HG03558 (cell line): Measurements from ENCODE around the gene FAM50B.

Experiments used
- ATAC-seq: cut with Tn5 transposase; IDR thresholded peaks from one replicate; pipeline ENCODE4 v1.9.1; 2021; ENCODE audit warnings: moderate number of reproducible peaks; ENCODE audit not compliant: unreplicated experiment; ENCODE audit errors: extremely low read depth

FAM50B gene, protein sequence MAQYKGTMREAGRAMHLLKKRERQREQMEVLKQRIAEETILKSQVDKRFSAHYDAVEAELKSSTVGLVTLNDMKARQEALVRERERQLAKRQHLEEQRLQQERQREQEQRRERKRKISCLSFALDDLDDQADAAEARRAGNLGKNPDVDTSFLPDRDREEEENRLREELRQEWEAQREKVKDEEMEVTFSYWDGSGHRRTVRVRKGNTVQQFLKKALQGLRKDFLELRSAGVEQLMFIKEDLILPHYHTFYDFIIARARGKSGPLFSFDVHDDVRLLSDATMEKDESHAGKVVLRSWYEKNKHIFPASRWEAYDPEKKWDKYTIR

DNA sequence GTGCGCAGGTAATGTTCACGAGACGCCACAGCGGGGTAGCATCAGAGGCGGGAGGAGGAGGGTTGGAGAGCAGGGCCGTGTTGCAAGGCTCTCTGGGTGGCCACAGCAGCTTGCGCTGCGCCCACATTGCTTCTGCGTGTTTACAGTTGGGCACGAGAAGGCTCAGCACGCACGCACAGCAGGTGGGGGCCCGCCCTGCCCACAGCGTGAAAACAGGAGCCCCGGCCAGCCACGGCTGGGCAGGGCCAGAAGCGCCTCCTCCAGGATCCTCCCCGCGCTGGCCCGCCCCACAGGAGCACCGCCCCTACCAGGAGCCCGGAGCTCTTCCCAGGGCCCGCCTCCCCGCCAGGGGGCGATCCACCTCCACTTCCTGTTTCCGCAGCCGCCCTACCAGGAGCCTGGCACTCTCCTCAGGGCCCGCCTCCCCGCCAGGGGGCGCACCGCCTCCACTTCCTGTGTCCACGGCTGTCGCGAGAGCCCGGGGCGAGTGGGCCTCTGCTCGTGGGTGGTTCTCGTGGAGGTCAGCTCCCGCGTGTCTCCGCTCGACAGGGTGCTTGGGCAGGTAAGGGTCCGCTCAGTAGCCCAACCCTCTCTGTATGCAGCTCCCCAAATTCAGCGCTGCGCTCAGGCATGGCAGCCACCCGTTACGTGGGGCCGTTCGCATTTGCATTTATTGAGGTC, at the start of gene FAM50B:
TSS of gene FAM50B (plus strand) at position 449 of the 681 bp plus-strand sequence. CDS start 439 bp downstream, outside the sequence.
- peak; percentile 85 for ATAC-seq

DNA sequence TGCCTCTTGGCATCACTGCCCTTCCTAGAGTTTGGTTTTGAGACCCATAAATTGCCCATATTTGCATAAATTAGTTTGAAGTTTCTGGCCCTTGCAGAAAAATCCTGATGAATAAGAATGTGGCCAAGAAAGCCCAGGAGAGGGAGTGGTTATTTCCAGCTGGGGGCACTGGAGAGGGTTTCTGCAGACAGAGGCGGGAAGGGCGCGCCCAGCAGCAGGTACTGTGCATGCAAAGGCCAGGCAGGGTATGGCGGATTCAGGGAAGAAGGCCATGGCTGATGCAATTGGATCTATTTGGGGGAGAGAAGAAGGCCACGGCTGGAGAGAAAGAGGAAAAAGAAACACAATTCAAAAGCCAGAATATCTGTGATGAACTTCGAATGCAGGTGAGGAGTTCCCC, 49.5 kb upstream of the FAM50B start:
- no peak for ATAC-seq

DNA sequence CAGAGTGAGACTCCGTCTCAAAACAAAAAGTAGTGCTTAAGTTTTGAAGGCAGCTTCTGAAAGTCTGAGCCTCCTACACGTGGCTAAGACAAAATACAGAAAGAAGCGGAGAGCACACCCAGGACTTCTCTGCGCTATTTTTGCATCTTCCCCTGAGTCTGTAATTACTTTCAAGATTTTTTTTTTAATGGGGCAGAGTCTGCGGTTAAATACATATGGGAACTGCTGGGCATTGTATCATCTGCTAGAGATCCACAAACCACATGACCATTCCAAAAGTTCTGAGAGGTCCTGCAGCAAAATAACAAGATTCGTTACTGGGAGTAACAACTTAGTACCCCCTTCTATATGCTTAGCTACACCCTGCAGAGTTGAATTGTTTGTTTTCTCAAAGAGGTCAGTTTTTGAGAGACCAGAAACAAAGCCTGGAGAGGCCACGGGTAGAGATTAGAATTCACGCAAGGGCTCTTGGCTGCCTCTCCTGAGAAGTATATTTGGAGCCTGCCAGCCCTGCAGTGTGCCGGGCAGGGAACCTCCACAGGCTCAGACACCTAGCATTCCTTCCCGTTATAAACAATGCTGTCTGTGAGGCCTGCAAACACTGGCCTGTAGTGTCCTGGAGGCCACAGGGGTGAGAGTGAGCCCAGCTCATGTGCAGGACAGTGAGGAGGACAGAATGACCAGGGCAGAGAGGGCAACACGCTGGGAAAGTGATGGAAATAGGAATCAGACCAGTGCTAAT, 48.2 kb upstream of the FAM50B start:
- no peak for ATAC-seq

DNA sequence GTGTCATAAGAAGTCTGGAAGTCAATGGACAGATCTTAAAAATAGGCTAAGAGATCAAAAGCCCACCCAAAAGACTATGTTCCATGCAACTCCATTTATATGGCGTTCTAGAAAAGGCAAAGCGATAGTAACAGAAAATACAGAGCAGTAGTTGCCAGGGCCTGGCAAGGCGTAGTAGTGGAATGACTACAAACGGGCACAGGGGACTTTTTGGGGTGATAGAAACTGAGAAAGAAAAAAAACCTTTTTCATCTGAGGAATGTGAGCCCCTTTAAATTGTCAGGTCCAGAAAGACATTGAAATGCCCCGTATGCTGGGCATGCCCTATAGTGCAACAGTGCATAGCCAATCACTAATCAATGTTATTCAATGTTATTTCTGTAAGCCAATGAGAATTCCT, 47.2 kb upstream of the FAM50B start:
- ATAC-seq = no peak

DNA sequence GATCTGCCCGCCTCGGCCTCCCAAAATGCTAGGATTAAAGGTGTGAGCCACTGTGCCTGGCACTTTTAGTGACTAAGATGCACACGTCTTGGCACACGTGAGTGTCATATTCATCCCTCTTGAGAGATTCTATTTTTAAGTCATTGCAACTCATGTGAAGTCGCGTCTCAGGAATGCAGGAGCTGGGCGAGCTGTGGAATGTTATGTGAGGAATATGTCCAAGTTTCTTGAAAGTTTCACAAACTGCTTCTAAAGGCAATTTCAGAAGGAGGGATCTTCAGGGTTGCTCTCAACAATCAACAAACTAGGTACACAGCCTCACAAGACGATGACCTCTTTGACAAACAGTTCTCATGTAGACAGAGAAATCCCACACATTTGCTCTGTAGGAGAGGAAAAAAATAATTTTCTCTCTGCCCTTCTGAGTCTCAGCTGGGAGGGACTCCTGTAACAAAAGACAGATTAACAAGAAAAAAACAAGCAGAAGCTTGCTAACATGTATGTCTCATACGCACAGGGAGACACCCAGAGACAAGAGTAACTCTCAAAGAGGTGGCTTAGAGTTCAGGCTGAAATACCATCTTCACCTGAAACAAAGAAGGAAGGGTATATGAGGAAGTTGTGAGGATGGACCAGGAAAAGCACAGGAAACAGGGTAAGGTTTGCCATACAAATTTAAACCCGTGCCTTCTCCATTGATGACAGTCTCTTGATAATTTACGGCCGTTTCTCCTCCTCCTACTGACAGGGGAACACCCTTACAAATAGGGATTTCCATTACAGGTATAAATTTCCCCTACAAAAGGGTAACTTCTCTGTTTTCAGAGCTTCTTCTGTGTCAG, 45.3 kb upstream of the FAM50B start:
- ATAC-seq = peak; percentile 46

DNA sequence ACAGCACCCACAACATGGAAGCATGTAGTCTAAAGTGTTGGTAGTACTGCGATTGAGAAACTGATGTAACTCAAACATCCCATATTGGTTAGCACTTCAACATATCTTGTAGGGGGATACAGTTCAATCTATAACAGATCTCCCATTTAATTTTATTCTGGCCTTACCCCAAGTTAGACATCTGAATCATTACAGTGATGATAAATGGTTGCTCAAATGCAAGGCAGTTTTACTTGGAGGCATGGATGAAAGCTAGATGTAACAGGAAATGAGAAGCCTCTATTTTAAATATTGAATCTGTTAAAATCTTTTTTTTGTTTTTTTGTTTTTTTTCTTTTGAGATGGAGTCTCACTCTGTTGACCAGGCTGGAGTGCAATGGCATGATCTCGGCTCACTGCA, 44.2 kb upstream of the FAM50B start:
- no peak for ATAC-seq

DNA sequence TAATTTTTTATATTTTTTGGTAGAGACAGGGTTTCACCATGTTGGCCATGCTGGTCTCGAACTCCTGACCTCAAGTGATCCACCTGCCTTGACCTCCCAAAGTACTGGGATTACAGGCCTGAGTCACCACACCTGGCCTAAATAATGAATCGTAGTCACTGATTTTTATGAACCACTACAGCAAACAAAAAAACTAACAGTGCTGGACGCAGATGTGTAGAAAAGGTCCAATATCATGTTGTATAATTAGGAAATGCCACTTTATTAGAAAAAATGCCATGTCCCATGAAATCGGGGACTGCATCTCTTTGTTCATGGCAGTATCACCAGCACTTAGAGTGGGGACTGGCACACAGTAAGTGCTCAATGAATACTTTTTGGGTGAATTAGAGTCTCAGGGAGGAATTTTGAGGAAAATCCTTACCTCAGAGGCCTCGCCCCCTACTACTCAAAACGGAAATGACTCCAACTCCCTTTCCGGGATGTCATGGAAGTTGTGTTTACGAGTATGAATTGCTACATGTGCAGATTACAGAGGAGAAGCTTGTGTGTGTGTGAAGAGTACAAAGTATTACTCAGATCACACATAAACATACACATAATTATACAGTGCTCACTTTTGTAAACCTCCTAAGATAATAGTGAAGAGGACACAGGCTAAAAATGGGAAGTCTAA, 43.6 kb upstream of the FAM50B start:
- no peak for ATAC-seq

DNA sequence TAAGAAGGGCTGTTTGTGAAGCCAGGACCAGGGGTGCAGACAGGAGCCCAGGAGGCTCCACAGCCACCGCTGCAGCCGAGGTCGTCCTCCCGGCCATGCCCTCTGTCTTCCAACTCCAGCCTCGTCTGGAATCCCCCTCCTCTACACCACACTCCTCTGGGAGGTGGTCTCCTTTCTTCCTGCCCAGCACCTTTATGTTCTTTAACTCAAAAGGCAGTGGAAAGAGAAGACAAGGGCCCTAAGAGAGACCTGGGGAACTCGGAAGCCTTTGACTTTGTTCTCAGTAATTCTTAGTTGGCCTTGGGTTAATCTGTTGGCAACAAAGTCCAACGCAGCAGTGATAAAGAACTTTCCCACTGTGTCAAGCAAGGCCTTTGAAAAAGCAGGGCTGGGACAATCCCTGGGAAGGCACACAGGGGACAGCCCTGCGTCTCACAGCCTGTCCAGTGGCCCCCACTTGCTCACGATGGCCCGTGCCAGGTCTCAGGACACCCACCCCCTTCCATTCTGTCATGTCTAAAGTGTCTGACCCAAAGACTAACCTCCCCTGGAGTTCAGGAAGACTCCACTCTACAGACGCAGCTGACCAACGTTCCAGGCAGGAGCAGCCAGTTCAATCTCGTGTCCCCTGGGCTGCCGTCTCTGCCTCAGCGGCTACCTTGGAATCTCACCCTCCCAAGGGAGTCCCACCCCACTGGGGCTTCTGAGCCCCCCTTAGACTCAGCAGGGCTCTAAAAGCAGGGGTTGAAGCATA, 42.8 kb upstream of the FAM50B start:
- no peak for ATAC-seq

DNA sequence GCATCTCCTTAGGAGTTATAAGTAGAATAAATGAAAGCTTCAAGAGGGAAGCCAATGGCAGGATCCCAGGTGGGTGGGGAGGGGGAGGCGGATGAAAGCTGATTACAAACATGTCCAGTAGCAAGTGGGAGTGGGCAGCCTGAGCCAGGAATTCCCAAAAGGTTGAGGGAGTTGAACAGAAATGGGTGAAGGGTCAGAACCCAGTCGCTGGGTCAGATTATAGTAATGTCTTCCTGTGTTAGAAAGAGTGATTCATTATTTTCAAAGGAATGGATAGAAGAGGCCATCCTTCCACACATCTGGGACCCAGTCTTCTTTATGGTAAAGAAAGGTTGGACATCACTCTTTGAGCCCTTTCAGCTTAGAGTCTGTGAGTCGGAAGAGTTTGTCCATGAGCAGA, 41.0 kb upstream of the FAM50B start:
- no peak for ATAC-seq

DNA sequence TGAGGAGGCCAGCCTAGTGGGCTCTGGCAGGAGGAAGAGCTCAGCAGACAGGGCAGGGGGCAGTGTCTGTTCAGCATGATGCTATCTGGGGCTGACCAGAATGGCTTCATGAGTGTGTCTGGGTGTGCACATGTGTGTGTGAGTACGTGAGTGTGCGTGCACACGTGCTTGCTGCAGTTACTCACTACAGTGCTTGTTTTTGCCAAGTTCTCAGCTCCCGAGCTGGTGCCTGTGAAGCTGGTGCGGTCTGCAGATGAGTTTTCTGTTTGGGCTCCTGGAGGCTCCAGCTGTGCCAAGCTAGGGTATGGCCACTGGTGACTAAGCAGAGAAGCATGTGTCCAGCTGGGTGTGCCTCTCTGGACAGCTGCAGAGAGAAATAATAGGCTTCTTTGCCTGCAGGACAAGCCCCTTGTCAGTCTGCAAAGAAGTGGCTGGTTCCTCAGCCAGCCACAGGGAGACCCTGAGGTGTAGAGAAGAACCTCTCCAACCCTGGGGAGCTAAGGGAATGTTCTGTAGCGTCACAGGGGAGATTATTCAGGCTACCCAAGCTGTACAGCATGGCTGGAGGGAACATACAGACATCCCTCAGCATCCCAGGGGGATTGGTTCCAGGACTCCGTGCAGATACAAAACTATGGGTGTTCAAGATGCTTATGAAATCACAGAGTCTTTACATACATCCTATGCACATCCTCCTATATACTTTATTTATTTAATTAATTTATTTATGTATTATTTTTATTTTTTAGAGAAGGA, 40.2 kb upstream of the FAM50B start:
- no peak for ATAC-seq

DNA sequence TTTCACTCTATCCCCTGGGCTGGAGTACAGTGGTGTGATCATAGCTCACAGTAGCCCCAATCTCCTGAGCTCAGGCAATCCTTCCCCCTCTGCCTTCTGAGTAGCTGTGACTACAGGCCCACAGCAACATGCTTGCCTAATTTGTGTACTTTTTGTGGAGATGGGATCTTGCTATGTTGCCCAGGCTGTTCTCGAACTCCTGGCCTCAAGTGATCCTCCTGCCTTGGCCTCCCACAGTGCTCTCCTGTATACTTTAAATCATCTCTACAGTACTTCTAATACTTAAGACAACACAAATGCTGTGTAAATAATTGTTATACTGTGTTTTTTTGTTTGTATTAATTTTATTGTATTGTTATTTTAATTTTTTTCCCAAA, 39.7 kb upstream of the FAM50B start:
- ATAC-seq = no peak

DNA sequence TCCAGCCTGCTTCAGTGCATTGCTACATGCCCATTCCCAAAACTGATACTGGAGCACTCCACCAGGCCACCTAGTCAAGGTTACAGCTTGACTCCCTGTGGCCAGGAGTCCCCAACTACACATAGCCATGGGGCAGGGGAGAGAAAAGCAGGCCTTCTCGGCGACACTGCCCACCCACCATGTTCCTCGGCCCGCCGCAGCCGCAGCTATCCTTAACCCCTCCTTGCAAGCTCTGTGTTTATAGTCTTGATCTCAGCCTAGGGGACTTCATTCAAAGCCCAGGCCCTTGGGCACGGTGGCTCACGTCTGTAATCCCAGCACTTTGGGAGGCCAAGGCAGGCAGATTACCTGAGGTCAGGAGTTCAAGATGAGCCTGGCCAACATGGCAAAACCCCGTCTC, 39.2 kb upstream of the FAM50B start:
- no peak for ATAC-seq

DNA sequence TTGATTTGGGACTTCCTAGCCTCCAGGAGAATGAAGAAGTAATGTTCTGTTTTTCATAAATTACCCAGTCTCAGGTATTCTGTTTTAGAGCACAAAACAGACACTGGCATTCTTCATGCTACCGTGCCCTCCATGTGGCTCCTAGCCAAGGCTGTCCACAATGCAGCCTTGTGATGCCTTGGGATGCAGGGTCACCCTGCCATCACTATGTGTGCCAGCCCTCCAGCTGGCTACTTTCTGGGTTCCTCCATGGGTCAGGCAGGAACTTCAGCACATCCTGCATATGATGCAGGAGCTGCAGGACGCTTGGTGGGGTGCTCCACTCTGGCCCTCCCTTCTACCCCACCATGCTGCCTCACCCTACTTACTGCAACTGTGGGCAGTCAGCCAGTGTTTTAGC, 38.0 kb upstream of the FAM50B start:
- no peak for ATAC-seq

DNA sequence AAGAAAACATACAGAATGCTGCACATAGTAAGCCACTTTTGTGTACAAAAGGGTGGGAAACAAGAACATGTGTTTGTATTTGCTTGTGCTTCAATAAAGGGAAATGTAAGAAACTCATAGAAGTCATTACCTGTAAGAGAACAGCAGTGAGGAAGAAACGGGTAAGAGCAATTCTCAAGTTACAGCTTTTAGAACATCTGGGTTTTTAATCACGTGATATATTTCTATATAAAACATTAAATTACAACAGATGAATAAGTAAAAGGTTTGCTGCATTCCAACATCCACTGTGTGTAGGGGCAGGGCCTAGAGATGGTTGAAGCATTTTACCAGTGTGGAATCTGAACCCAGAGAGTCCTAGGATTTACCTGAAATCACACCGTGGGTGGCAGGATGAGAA, 36.6 kb upstream of the FAM50B start:
- ATAC-seq = no peak

DNA sequence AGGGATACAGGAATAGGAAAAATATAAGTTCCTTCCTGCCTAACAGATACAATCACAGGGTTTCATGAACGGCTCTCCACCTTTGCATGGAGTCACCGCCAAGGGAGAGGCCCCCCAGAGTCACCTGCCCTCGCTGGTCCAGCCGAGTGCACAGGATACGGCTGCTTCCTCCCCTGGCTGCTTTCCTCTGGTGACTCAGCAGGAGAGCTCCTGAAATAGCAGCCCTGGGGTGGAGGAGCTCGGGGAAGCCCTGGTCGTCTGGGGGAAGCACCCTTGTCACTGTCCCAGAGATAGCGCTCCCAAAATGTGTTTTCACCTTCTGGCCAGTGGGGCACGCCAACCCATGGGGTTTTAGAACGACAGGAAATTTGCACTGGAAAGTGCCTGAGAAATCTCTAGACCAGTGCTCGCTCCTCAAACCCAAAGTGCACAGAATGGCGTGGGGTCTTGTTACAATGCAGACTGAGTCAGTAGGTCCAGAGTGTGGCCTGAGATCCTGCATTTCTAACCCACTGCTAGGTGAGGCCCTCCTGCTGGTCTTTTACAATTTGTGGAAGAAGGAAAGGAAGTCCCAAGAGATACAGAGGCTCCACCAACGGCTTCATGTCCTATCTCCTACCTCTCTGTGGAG, 35.9 kb upstream of the FAM50B start:
- peak; percentile 40 for ATAC-seq

DNA sequence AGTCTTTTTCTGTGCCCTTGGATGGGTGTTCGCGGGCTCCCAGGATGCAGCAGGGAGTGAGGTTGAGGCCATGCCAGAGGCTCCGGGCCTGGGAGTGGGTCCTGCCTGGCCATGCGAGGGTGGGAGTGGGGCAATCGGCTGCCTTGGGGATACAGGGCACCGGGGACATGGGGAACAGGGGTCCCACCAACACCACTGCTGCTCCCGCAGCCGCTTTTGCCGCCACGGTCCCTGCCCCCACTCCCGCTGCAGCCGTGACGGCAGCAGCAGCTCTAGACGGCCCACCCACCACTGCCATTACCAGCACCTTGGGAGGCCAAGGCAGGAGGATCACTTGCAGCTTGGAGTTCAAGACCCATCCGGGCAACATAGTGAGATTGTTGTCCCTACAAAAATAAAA, 35.3 kb upstream of the FAM50B start:
- ATAC-seq = no peak

DNA sequence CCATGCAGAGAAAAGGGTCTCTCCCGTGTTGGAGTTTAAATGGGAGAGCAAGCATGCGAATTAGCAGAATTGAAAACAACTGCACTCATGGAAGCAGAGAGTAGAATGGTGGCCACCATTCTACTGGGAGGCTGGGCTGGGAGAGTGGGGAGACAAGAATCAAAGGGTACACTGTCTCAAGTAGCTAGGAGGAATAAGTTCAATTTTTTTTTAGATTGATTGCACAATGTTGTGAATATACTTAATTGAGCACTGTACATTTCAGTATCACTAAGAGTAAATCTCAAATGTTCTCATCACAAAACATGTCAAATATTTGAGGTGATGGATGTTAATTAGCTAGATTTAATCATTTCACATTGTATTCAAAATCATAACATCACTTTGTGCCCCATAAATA, 34.6 kb upstream of the FAM50B start:
- no peak for ATAC-seq

DNA sequence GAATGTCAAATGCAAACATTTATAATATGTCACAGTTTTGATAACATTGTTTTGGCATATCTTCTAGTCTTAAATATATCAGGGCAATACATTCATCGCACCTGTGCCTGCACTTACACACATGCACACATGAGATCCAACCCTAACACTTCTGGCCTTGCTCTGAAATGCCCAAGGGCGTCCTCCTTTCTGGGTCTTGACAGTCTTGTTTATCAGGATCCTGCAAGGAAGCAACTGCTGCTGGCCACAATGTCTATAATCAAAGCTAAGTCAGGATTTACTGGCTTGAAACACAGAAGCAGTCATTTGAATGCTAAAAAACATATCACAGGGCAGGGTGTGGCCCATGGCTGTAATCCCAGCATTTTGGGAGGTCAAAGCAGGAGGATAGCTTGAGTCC, 32.9 kb upstream of the FAM50B start:
- ATAC-seq = no peak
